ENCODE data around the gene NELFA.

DNA sequence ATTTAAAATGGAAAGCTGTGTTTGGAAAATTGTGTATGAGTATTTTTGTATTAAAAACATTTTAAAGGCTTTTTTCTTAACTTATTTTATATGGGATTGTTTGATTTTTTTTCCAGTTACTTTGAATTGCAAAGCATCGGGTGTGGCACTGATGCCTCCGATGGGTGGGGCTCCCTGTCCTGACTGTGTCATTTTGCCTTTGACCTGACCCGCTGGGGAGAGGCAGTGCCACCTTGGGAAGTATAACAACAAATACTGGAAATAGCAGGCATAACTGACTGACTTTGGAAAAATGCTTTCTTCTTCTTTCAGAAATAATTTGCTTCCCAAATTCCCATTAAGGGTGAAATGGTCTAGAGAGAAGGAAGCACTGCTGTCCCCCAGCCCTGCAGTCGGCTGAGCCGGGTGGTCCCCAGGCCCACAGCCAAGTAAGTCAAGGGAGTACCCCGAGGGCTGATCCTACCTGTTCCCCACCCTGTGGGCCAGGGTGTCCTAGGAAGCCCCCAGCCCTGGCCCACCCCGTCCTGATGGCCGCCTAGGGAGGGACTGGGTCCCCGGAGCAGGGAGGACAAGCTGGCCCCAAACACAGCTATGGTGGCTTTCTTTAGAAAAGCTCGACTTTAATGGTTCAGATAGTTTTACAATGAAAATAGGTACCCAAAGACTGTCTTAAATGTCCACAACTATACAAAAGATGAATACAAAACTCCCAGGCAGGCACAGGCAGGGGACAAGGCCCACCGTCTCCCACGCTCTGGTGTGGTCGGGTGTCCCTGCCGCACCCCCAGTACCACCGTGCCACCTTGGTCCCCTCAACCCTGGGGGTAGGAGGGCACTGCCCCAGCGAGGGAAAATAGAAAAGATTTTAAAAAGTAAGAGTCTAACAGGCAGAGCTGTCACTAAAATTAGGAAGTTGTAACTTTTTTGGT, 26.4 kb downstream of the NELFA start:
- TF ChIP-seq, protein P1, sequence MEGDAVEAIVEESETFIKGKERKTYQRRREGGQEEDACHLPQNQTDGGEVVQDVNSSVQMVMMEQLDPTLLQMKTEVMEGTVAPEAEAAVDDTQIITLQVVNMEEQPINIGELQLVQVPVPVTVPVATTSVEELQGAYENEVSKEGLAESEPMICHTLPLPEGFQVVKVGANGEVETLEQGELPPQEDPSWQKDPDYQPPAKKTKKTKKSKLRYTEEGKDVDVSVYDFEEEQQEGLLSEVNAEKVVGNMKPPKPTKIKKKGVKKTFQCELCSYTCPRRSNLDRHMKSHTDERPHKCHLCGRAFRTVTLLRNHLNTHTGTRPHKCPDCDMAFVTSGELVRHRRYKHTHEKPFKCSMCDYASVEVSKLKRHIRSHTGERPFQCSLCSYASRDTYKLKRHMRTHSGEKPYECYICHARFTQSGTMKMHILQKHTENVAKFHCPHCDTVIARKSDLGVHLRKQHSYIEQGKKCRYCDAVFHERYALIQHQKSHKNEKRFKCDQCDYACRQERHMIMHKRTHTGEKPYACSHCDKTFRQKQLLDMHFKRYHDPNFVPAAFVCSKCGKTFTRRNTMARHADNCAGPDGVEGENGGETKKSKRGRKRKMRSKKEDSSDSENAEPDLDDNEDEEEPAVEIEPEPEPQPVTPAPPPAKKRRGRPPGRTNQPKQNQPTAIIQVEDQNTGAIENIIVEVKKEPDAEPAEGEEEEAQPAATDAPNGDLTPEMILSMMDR (IDR thresholded peaks at IDR 0.05), result no peak
- no peak for TF ChIP-seq ZFX (IDR thresholded peaks at IDR 0.05; ENCODE audit: borderline replicate concordance)

All from 22Rv1 (cell line).